GM19452 (cell line): Measurements from ENCODE around the gene BICDL2.
A peak's percentile ranks its signal among the peaks of the same experiment; 100 is the strongest.

Source experiments
- ATAC-seq: cut with Tn5 transposase; IDR thresholded peaks from one replicate; pipeline ENCODE4 v1.9.1; 2021; ENCODE audit not compliant: unreplicated experiment

Gene BICDL2

DNA sequence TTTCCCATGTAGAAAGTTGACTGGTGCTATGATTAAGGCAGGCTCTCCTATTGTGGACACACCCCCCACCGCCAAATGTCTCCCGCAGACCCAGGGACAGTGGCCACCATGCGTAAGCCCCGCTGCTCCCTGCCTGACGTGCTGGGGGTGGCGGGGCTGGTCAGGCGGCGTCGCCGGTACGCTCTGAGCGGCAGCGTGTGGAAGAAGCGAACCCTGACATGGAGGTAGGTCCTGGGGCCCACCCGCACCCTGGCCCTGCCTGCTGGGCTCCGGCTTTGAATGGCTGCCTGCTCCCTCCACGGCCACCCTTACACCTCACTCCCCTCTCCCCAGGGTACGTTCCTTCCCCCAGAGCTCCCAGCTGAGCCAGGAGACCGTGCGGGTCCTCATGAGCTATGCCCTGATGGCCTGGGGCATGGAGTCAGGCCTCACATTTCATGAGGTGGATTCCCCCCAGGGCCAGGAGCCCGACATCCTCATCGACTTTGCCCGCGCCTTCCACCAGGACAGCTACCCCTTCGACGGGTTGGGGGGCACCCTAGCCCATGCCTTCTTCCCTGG is 13.3 kb upstream of the BICDL2 start:
- no peak for ATAC-seq

DNA sequence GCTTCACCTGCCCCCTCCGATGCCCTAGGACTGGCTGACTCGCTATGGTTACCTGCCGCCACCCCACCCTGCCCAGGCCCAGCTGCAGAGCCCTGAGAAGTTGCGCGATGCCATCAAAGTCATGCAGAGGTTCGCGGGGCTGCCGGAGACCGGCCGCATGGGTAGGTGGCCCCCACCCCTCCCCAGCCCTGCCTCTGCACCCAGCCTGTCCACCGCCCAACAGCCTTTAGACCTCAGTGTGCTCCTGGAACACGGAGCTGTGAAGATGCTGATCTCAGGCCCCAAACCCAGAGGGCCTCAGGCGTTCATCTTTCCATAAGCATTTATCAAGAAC is 10.6 kb upstream of the BICDL2 start:
- ATAC-seq, result no peak

DNA sequence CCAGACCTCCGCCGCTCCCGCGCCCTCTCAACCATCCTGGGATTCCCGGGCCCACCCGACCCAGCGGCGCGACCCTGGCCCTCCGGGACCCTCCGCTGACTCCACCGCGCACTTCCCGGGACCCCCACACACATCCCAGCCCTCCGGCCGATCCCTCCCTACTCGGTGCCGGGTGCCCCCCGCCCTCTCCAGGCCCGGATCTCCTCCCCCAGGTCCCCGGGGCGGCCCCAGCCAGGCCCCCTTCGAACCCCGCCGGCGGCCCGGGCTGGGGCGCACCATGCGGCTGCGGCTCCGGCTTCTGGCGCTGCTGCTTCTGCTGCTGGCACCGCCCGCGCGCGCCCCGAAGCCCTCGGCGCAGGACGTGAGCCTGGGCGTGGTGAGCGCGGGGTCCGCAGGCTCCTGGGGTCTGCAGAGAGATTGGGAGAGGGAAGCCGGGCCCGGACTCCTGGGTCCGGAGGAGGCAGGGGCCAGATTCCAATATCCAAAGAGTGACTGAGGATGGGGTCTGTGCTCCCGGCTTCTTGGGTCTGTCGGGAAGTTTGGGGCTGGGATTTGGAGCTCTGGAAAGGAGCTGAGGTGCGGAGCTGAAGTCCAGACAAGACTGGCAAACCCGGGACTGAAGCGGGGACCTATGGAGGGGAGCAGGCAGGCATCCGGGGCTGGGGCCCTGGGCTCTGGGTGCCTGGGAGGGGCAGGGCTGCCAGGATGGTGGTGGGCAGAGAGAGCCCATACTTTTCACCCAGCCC is 10.1 kb upstream of the BICDL2 start:
- no peak for ATAC-seq

DNA sequence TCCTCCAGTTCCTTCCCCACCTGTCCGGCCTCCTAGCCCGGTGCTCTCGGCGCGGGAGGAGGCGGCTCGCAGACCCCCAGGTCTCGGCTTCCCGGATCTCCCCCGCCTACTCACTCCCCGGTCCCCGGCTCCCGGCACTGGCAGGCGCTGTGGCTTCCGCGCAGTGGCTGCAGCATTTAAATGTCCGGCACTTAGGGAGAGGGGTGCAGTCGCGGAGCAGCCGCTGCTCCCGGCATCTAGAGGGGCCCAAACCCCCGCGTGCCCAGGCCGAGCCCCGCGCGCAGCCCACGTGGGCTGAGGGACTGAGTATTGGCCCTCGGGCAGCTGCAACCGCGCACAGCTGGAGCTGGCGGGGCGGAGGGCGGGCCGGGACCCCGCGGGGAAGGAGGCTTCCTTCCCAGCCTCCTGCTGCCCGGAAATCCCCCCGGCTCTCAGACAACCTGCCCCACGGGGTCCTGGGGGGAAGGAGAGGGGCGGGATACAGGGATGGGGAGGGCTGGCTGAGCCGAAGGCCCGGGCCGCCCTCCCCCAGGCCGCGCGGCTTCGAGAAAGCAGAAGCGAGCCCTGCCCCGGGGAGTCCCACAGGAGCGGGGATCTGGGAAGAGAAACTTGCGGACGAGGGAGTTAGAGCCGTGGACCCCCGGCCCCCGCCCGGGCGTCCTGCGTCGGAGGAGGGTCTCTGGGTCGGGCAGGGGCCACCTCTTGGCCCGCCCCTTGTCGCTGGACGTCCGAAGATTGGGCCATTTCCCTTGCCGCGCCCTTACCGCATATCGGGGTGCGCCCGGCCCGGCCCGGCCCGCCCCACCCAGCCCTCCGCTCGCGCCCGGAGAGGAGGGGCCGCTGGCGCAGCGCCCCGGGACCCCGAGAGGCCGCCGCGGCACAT is 9.3 kb upstream of the BICDL2 start, which contains the start of gene MMP25:
Gene MMP25 (plus strand): TSS at position 804 of the 883 bp plus-strand sequence. CDS start 357 bp downstream, outside the sequence.
- ATAC-seq, result no peak

- no peak for ATAC-seq
These were observed 8.0 kb upstream of the BICDL2 start for GRCh38 chr16:3044708-3045107.

GRCh38 chr16:3042376-3042775 is 5.6 kb upstream of the BICDL2 start:
- ATAC-seq, result no peak

- ATAC-seq, result no peak
These were observed 2.2 kb upstream of the BICDL2 start for GRCh38 chr16:3038896-3039295.

- no peak for ATAC-seq
These were observed 1.5 kb upstream of the BICDL2 start for GRCh38 chr16:3038256-3038655.

DNA sequence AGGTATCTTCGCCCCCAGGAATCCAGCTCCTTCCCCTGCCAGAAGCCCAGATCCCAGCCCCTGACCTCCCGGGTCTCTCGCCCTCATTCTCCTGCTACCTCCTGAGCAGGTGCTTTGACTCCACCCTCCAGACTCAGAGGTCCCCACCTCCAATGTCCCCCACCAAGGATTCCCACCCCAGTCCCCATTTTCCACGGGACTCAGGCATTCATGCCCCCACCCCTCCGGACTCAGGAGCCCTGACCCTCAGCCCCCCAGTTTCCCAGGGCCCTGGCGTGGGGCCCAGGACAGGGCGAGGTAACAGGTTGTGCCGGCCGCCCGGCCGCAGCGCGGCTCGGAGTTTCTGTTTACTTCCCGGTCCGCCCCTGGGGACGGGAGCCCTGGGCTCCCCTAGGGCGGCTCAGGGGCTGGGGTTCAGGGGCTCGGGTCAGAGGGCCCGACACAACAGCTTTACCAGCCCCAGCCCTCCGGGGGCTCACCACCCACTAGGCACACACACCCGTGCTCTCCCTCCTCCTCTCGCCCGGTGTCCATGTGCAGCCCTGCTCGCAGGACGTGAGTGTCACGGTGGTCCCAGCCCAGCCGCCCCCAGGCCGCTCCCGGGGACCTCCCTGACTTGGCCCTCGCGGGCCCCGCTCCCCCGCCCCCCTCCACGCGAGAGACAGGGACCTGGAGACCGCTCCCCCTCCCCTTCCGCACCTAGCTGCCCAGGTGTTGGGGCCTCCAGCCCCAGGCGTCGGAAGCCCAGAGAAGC is 595 bp downstream of the BICDL2 start:
- no peak for ATAC-seq

GRCh38 chr16:3035289-3035971 is 1.3 kb downstream of the BICDL2 start:
- ATAC-seq, result no peak

GRCh38 chr16:3032624-3033023 is 4.1 kb downstream of the BICDL2 start:
- ATAC-seq, result no peak

- ATAC-seq, result no peak
These were observed 6.2 kb downstream of the BICDL2 start for GRCh38 chr16:3030222-3031212.

- no peak for ATAC-seq
These were observed 7.1 kb downstream of the BICDL2 start for GRCh38 chr16:3029491-3030221.

DNA sequence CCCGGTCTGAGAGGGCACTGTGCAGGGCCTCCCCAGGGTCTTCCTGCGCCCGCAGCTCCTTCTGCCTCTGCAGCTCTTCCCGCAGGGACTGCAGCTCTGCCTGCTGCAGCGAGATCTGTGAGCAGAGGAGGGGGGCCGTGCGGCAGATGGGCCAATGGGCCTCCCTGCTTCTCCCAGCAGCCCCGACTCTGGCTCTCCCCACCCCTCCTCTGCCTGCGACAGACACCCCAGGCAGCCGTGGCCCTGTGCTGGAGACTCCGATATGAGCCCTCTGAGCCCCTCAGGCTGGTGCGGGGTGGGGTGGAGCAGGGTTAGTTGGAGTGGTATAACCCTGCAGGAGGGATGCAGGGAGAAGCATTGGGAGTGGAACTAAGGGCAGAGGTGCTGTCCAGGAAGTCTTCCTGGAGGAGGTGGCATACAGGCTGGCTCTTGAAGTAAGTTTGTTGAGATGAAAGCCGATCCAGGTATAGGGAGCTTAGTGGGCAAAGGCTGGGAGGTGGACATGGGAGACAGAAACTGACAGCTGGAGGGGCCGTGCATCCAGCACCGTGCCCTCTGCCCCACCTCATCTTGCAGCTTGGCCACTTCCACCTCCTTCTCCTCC is 7.9 kb downstream of the BICDL2 start:
- no peak for ATAC-seq

DNA sequence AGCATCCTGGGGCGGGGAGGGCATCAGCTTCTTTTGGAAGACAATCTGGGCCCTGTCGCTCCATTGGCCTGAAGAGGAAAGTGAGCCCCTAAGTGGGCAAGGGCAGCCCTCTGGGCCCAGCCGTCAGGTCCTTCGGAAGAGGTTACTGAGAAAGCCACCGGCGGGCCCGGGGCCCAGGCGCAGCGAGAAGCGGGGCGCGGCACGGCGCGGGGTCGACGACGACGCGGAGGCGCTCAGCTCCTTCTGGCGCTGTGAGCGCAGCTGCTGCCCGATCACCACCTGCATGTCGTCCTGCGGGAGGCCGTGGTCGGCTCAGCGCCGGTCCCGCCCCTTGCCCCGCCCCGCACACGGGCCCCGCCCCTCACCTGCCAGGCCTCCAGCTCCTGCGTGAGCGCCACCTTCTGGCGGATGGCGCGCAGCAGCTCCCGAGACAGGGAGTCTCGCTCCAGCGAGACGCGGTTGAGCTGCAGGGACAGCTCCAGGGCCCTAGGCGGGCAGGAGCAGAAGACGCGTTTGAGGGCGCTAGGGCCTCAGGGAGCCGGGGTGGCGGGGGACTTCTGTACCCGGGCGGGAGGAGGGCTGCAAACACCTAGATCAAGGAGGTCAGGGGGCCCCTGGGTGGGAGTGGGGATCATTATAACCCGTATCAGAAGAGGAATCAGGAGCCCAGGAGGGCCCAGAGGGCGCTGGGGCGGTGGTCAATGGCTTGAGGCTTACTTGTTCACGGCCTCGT is 8.6 kb downstream of the BICDL2 start:
- peak; percentile 39 for ATAC-seq

- ATAC-seq, result no peak
These were observed 9.3 kb downstream of the BICDL2 start for GRCh38 chr16:3027489-3027795.

GRCh38 chr16:3026609-3027488 is 9.9 kb downstream of the BICDL2 start:
- ATAC-seq, result no peak
